H1 (cell line): ENCODE results near the gene FGGY. TPM values are rescaled to one million over a fixed set of nuclear protein-coding genes. Genes with fewer than 3 reads are reported as not detected.

Experiments
- SP4 ChIP-seq: IDR thresholded peaks from 2 replicates; pipeline ENCODE4 v1.6.1; 2012; ENCODE audit warnings: low read length, inconsistent platforms
- TAF7 ChIP-seq: optimal IDR thresholded peaks from 2 replicates; pipeline ENCODE3; 2011; ENCODE audit warnings: low read depth, mild to moderate bottlenecking, inconsistent platforms, low read length, moderate library complexity, borderline replicate concordance
- polyA plus RNA-seq, 7 experiments: library from polyadenylated mRNA; depleted of rRNA in 3 of 7; stranded (reverse) in 5 of 7; unstranded in 2 of 7; fragments of >200 nt in 5 of 7; fragments of 200-250 nt in 2 of 7; gene quantifications; 1 replicate in 5 of 7; 2 replicates in 1 of 7; 4 replicates in 1 of 7; pipeline versions ENCODE4 v1.2.1 to v1.2.3, GENCODE V29; 2011 to 2013; ENCODE audit warnings: missing spikeins in 2 of 7, mixed read lengths in 2 of 7
- total RNA-seq: library from RNA; stranded (reverse); fragmentation: NEBNext Ultra II Directional; extraction: Animal tissue kit (Norgen Biotek cat#: 25700); gene quantifications from 2 replicates; pipeline ENCODE4 v1.2.1, GENCODE V29; 2021

FGGY gene
- total and polyA plus RNA-seq, 2 of the 8 experiments (the other 6 are each of a cell fraction or from before 2014, with no cell fraction given) = 10.3 to 12.5 TPM

GRCh38 chr1:59673573-59674450 is 376.9 kb downstream of the FGGY start (continued):
- TF ChIP-seq TAF7 = no peak
- no peak for TF ChIP-seq SP4
